Keratinocyte (primary cell): Measurements from ENCODE around the gene STK32C.
"Not testable (repeated sequence)": the region's sequence is repeated elsewhere in the genome, so short reads cannot be mapped to it uniquely, and the experiment has no call there.

Experiments
- CTCF ChIP-seq, 3 experiments: IDR thresholded peaks in 1 of 3; conservative IDR thresholded peaks in 1 of 3; optimal IDR thresholded peaks in 1 of 3; 2 replicates in 2 of 3; 3 replicates in 1 of 3; pipeline versions ENCODE3 to v1.5.1; 2011; ENCODE audit warnings: low read length in 3 of 3, mild to moderate bottlenecking in 3 of 3, moderate library complexity in 2 of 3, control low read depth in 1 of 3, inconsistent platforms in 1 of 3; ENCODE audit not compliant: insufficient read depth in 2 of 3; ENCODE audit errors: extremely low read depth in 1 of 3
- EZH2 ChIP-seq: IDR thresholded peaks from one replicate; pipeline ENCODE4 v1.6.1; 2012; ENCODE audit warnings: inconsistent platforms, mild to moderate bottlenecking, low read length, moderate library complexity

DNA sequence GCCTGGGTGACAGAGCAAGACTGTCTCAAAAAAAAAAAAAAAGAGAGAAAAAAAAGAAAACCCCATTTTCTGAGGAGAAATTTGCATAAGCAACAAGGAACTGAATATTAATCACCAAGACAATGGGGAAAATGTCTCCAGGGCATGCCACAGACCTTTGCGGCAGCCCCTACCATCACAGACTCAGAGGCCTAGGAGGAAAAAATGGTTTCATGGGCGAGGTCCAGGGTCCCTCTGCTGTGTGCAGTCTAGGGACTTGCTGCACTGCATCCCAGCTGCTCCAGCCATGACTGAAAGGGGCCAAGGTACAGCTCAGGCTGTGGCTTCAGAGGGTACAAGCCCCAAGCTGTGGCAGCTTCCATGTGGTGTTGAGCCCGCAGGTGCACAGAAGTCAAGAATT, 91.3 kb downstream of the STK32C start:
- not testable (repeated sequence) for TF ChIP-seq CTCF (optimal IDR thresholded peaks at IDR 0.05 in 1 of 3, IDR thresholded peaks at IDR 0.05 in 1 of 3, conservative IDR thresholded peaks at IDR 0.05 in 1 of 3; ENCODE audit: extremely low read depth in 1 of 3, insufficient read depth in 2 of 3, low read length in 3 of 3); EZH2
